Medulla oblongata (tissue), 1 donor: ENCODE measurements around the gene DIS3L2.

ENCODE experiments used
- DNase-seq: peaks from one replicate; pipeline ENCODE4 v3.0.0-alpha.2; 2015; ENCODE audit errors: extremely low spot score

Gene DIS3L2

GRCh38 chr2:232228971-232229894 lies 267.7 kb downstream of the DIS3L2 start:
- DNase-seq = peak; percentile 16

- no peak for DNase-seq
Observed at GRCh38 chr2:232229911-232230310, 268.4 kb downstream of the DIS3L2 start.

GRCh38 chr2:232230560-232230959 lies 269.0 kb downstream of the DIS3L2 start:
- DNase-seq = no peak

- DNase-seq = no peak
Observed at GRCh38 chr2:232231554-232231953, 270.0 kb downstream of the DIS3L2 start.

GRCh38 chr2:232232915-232233314 lies 271.4 kb downstream of the DIS3L2 start:
- no peak for DNase-seq

GRCh38 chr2:232234922-232235615 lies 273.6 kb downstream of the DIS3L2 start:
- DNase-seq = no peak

GRCh38 chr2:232235716-232236115 lies 274.2 kb downstream of the DIS3L2 start:
- DNase-seq = no peak

GRCh38 chr2:232236200-232236599 lies 274.7 kb downstream of the DIS3L2 start:
- no peak for DNase-seq

- no peak for DNase-seq
Observed at GRCh38 chr2:232237464-232237863, 276.0 kb downstream of the DIS3L2 start.

GRCh38 chr2:232238108-232238507 lies 276.6 kb downstream of the DIS3L2 start:
- DNase-seq = no peak

- DNase-seq = no peak
Observed at GRCh38 chr2:232238596-232238995, 277.1 kb downstream of the DIS3L2 start.

- no peak for DNase-seq
Observed at GRCh38 chr2:232239951-232240681, 278.6 kb downstream of the DIS3L2 start.

- peak; percentile 61 for DNase-seq
Observed at GRCh38 chr2:232240906-232241305, 279.4 kb downstream of the DIS3L2 start.

GRCh38 chr2:232242316-232242715 lies 280.8 kb downstream of the DIS3L2 start:
- peak; percentile 51 for DNase-seq

GRCh38 chr2:232245111-232245510 lies 283.6 kb downstream of the DIS3L2 start:
- no peak for DNase-seq

GRCh38 chr2:232246245-232246644 lies 284.7 kb downstream of the DIS3L2 start:
- peak; percentile 48 for DNase-seq

GRCh38 chr2:232249096-232249495 lies 287.6 kb downstream of the DIS3L2 start:
- DNase-seq = no peak

GRCh38 chr2:232250246-232251175 lies 289.0 kb downstream of the DIS3L2 start:
- no peak for DNase-seq

GRCh38 chr2:232255033-232255432 lies 293.5 kb downstream of the DIS3L2 start:
- DNase-seq = no peak

GRCh38 chr2:232260075-232260474 lies 298.6 kb downstream of the DIS3L2 start:
- no peak for DNase-seq

- no peak for DNase-seq
Observed at GRCh38 chr2:232261776-232262175, 300.3 kb downstream of the DIS3L2 start.
